GM19193 (cell line): ENCODE measurements around the gene ZIC5.

Source experiments
- POLR2A ChIP-seq: IDR thresholded peaks from 4 replicates; pipeline ENCODE4 v1.6.1; 2011; ENCODE audit not compliant: insufficient read depth, insufficient read length; ENCODE audit errors: extremely low read depth

ZIC5 gene

DNA sequence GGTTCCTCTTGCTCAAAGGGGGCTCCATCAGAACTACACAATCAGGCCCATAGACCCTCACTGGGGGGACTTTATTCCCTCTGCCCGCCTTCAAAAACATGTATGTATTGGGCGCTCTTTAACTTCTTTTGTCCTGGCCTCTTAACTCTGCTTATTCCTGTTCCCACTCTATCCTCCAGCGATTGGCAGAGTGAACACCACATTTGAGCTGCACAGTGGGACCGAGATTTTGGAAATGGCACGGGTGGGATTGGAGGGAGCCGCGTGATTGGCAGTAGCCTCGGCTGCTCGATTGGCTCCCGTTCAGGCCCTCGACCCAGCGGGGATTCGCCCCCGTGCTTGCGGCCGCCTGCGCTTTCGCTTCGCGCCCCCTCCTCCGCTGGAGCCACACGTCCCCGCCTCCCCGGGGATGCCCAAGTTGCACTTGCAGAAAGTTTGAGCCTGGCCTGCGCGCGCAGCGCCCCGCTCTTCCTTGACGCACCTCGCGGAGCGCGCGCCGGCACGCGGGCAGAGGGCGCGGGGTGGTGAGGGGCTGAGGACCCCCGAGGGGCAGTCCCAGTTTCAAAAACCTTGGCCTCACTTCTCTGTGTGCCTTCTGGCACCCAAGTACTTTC is at the start of gene ZIC5:
Gene ZIC5, minus strand, starts transcription at position 192 of the 614 bp plus-strand sequence. Its CDS starts 164 bp downstream, at position 28.
- TF ChIP-seq POLR2A, result no peak

DNA sequence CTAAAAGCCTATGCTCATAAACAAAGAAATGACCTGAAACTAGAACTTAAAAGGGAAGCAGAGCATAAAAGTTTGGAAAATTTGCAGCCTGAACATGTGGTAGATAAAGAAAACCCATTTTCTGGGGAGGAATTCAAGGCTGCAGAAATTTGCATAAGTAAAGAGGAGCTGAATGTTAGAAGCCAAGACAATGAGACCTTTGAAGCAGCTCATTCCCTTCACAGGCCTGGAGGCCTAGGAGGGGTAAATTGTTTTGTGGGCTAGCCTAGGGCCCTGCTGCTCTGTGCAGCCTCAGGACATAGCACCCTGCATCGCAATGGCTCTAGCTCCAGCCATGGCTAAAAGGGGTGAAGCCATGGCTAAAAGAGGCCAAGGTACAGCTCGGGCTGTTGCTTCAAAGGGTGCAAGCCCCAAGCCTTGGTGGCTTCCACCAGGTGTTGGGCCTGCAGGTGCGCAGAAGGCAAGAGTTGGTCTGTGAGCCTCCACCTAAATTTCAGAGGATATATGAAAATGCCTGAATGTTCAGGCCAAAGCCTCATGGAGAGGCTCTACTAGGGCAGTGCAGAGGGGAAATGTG is 48.3 kb upstream of the ZIC5 start:
- TF ChIP-seq POLR2A, result no peak

DNA sequence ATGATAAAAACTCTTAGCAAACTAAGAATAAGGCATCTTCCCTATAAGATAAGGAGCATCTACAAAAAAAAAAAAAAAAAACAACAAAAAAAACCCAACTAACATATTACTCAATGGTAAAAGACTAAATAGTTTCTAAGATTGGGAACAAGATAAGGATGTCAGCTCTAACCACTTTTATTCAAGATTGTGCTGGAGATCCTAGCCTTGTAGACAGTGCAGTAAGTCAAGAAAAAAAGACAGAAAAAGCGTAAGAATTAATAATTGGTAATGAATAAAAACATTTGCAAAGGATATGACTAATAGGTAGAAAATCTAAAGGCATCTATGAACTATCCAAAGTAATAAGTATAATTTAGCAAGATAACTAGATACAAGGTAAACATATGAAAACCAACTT is 43.1 kb upstream of the ZIC5 start:
- TF ChIP-seq POLR2A, result no peak

DNA sequence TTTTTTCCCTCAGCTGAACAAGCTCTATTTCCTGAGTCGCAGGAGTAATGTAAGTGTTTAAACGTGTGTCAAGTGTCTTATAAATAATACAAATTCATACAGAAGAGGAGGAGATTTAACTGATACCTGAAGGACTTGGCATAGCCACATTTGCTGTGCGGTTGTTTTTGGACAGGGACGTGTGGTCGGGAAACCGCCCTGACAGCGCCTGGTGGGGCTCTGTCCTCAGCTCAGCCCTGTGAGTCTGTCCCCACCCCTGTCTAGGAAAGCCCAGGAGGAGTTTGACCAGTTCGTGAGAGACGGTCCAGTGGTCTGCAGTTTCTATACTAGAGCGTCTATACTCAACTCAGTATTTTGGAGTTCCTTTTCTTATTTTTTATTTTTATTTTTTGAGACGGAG is 26.7 kb upstream of the ZIC5 start:
- no peak for TF ChIP-seq POLR2A

DNA sequence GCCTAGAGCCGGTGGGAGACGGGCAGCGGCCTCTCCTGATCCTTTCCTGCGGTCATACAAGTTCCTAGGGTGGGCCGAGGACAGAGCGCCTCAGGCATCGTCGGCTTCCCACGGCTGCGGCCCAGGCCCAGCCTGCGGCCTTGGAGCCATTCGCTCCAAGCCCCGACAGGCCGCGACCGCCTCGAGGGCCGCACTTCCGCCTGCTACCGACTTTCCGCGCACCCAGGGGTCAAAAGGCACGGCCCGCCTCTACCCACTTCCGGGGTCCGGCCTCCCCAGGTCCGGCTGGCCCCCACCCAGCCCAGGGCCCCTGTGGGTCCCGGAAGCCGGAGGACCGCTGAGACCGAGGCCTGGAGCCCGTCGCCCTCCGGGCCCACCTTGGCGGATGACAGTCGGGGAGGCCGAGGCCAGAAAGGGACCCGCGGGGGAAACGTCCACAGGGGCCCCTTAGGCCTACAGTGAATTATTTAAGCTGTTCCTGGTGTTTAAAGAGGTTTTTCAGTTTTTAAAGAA is 26.2 kb upstream of the ZIC5 start:
- TF ChIP-seq POLR2A, result no peak

DNA sequence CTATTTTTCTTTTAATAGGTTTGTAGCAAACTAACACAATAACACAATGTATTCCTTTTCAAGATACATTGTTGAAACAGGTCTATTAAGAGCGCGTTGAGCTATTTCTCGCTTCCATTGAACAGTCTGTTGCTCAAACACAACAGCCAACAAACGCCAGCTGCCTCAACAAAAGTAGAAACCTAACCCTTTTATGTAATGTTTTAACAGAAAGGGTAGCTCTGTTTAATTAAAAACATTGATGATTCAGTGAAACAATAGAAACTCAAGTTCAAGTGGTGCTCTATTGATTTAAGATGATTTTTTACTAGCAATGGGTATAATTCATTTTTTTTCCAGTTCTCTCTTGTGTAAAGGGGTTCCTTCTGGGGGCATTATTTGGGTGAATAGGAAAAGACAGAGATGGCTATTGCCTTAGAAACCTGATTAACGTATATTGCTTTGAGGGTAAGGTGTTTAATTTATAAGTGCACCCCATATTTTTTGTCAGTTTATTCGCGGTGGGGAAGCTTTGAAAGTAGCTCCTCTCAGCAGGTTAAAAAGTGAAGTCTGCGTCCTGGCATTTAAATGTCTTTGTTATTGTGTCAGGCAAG is 24.9 kb upstream of the ZIC5 start:
- no peak for TF ChIP-seq POLR2A

DNA sequence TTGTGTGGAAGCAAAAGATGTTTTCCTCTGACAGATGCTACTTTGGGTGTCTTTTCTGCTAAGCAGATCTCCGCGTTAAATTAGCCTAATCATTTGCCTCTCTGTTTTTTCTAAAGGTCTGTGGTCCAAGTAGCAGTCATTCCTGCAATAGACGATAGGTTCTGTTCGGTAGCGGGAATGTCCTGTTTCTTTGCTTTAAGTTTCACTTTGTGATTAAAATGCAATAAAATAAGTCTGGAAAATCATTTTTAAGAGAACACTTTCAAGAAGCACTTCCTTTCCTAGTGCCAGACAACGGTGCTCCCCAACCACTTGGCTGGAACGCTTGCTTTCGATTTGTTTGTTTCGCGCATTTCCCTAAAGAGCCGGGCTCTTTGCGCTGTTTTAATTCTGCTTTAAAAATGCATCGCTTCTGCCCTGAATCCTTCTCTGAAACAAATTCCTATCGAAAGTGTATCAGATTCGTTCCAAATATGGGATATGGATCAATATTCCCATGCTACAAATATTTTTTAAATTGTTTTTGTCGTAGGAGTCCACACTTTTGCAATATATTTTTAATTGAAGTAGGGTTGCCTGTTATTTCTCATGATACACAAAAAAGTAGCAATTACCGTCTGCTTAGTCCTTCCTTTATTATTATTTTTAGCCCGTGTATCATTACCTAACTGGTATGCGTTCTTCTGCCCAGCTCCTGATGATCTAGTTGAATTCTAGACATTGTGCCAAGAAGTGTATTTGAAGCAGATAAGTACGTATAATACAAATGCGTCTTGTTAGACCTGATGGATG is 24.2 kb upstream of the ZIC5 start:
- no peak for TF ChIP-seq POLR2A

DNA sequence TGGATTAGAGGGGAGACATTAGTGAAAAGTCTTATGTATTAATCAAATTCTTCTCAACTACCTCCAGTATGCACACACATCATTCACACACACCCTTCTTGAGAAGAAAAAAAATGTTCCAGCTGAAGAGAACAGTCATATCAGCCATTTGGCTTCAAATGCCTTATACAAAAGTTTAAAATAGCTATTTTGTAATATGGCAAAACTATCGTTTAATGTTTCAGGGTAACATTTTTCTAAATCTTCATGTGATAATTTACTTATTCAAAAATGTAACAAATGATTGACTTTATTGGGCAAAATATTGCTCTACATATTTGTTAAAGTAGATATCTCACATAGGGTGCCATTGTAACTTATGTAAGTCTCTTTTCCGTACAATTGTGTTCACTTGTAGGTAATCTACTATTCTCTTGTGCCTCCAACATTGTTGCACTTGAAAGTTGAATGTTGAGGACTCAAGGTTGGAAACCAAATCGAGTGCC is 23.6 kb upstream of the ZIC5 start:
- no peak for TF ChIP-seq POLR2A

DNA sequence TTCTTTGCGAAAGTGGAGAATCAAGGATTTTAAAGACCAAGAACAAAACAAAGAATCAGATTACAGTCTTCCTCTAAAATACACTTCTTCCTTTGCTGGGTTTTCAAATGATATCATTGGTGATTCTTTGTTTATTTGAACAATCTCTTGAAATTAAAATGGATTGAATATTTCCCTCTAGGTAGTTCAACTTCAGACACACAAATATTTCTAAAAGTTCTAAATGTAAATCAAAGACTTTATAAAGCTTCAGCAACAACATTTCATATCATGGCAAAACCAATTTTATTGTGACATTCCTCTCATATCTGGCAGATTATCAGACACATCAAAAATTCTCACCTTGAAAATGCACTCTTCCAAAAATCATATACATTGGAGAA is 23.1 kb upstream of the ZIC5 start:
- TF ChIP-seq POLR2A, result no peak

DNA sequence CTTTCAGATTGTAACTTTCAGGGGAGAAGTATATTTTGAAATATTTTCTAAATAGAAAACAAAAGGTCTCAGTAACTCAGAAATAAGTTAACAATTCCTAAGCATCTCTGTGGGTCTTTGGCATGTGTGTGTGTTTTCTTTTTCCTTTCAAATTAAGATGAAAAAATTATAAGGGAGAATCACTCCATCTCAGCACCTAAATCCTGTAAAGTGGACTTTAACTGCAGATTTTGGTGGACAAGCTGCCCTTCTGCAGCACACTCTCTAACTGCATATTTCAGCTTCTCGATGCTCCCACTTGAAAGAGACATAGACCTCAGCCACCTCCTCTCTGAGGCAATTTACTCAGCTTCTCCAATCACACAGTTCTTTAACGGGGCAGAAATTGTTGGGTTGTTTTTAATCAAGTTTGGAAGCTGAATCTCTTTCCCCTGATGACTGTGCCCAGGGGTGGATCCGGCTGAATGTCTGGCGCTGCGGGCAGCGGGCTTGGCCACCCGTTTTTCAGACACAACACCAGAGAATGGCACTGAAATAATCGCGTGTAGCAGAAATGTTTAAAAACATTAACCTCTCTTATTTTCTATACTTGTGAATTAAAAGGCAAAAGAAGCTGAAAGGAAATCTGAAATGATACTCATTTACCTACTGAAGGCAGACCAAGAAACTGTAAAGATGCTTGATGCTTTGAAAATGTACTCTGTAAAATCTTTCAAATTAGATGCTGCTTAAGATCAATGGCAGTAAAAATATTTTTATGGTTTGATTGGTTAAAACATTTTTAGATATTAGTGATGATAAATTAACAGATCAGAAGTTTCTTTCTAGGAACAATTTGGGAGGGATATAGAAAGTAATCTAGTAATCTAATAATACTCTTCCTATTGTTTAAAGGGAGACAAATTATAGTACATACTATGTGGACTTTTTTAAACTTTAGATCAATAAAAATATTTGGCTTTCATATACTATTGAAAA is 22.4 kb upstream of the ZIC5 start:
- no peak for TF ChIP-seq POLR2A

DNA sequence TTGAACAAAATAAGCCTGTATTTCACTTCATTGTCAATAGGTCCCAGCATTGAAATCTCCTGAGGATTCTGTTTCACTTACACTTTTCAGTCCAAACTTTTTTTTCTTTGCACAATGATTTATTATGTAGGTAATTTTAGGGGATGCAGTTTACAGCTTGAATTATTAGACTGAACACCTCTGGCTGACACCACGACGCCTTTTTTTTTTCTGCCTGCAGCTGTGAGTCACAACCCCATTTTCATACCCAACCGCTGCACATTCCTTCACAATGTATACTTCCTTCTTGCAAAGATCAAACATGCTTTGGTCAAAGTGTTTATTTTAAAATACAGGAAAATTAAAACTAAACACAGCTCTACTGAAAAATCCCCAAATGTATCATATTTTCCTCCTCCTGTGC is 21.4 kb upstream of the ZIC5 start:
- no peak for TF ChIP-seq POLR2A

DNA sequence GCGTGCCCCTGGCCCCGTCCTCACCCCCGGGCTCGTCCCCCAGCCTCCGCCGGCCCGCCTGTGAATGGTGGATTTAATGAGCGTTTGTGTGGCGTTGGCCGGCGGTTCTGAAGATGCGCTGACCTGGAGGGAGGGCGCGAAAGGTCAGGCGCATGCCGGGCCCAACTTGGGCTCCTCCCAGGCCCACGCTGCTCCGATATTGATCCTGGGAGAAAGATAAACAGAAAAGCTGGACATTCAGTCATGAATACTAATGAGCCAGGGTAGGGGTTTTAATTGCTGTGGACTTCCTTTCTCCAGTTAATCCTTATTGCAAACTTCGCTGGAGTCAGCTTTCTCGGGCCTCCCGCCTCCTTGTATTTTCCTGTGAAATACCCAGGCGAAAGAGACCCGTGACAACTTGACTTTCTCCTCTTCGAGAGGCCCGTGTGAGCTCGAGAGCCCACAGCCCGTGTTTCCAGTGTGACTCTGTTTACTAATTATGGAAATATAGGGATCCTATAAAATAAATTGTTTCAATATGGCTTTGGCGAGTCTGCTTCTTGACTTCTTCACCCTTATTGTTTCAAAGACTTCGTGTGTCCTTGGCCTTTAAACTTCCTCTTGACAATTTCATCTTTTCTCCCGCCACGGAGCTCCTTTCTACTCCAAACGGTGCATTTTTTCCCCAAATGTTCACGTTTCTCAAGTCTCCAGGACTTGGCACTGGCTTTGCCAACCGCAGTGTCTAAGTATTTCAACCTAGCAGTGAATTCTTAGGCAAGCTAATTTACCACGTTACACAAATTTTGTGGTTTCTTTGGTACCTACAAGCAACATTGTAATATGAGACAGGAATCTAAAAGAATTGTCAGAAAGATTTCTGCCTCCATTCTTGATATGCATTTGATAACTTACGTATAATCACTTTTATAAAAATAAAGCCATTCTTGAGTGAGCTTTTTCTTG is 20.5 kb upstream of the ZIC5 start:
- TF ChIP-seq POLR2A, result no peak
